ENCODE measurements around the gene IP6K2.
"Not testable (repeated sequence)": the region's sequence is repeated elsewhere in the genome, so short reads cannot be mapped to it uniquely, and the experiment has no call there.

Gene IP6K2

GRCh38 chr3:48725185-48725855, 8.3 kb upstream of the IP6K2 start:
- DNase-seq: not testable (repeated sequence)

DNA sequence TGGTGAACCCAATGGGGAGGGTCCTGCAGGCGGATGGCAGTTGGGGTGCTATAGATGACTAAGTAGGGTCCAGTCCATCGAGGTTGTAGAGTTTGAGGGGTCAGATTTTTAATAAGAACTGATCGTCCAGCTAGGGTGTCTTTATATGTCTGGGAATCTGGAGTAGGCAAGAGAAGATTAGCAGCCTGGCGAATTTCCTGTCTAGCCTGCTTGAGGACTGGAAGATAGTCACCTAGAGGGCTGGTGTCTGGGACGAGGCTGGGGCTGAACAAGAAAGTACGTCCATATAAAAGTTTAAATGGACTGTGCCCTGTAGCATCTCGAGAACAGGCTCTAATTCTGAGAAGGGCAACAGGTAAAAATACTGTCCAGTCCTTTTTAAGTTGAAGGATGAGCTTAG, 6.7 kb upstream of the IP6K2 start:
- DNase-seq: no peak

DNA sequence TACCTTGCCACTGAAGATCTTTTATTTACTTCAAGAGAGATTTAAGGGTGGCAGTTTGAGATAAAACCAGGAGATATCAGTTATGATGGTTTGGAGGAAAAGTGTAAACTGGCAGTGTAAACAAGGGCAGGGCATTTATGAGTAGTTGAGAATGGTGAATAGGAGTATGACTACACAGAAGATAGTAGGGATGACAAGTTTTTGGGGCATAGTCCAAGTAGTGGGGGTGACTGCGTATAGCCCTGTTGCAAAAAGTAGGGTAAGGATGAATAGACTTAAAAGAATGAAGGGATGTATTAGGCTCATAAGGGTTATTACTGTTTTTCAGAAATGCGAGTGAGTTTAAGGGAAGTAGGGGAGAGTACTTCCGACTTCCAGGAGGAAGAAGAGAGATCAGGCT, 6.3 kb upstream of the IP6K2 start:
- not testable (repeated sequence) for DNase-seq

DNA sequence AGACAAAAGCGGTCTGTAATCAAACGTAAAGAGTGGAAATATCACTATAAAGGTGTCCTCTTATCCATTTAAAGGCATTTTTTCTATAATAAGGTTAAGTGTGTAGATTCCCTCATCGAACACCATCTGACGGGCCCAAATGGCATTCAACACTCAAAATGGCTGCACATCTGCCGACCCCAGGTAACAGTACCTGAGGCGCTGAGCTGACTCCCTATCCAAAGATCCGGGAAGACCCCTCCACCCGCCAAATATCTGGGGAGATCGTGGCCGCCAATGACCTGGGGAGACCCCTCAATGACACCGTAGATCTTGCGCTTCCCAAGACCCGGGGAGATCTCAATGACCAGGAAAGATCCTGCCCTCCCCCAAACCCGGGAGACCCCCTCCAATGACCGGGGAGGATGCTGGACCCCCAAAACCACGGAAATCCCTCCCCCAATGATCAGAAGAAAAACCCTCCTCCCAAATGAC, 476 bp downstream of the IP6K2 start:
- DNase-seq: no peak

DNA sequence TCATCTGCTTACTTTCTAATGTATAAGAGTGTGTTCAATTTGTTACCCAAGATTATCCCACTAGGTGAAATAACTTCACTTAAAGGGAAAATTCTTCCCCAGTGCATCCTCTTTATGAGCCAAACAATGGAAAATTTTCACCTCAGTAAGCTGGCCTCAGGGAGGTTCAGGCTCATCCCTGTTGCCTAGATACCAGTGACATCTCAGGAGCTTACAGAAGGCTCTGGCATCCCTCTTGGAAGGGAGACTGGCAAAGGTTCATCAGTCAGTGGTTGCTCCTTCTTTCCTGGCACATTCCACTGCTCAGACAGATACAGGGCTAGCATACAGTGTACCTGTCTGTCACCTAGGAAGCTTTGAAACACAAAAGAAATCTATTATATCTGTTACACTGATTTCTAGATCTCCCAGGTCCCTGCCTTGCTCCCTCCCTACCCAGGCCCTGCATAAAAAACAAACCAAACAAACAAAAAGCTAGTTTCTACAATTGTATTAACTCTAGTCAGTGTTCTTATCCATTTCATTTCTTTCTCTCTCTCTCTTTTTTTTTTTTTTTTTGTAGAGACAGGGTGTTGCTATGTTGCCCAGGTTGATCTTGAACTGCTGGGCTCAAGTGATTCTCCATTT, 1.7 kb downstream of the IP6K2 start:
- DNase-seq: peak; percentile 85

DNA sequence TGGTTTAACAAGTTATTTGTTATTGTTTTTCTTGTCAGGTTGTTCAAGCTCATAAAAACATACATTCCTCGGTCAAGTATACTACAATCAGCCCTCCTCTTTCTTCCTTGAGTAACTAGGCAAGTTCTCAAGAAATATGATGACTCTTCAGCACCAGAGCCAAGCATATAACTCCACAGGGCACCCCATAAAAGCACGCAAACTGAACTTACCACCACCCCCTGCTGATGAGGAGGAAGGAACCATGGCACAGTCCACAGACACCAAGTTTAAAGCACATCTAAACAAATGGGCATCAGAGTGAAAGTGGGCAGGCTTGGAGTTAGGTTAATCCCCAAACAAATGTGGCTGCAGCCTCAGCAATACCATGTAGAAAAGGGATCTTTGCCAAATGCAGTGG, 5.3 kb downstream of the IP6K2 start:
- no peak for DNase-seq

GRCh38 chr3:48709051-48709461, 8.0 kb downstream of the IP6K2 start:
- peak; percentile 19 for DNase-seq

GRCh38 chr3:48708481-48708889, 8.5 kb downstream of the IP6K2 start:
- no peak for DNase-seq

DNA sequence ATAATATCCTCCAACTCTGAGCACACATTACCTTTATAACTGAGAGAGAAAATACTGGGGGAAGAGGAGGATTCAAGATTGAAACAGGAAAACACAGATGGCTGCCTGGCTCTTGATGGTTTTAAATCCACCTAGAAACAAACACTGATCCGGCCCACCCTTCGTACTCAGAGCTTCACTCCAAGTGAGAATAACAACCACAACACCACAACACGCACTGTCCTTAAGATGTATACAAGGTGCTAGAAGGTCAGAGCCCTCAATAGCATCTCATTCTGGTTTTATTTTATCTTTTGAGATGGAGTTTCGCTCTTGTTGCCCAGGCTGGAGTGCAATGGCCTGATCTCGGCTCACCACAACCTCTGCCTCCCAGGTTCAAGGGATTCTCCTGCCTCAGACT, 9.9 kb downstream of the IP6K2 start:
- DNase-seq: no peak

GRCh38 chr3:48702320-48702920, 14.6 kb downstream of the IP6K2 start:
- no peak for DNase-seq

- DNase-seq: no peak
Observed at GRCh38 chr3:48700731-48701405, 16.2 kb downstream of the IP6K2 start.

DNA sequence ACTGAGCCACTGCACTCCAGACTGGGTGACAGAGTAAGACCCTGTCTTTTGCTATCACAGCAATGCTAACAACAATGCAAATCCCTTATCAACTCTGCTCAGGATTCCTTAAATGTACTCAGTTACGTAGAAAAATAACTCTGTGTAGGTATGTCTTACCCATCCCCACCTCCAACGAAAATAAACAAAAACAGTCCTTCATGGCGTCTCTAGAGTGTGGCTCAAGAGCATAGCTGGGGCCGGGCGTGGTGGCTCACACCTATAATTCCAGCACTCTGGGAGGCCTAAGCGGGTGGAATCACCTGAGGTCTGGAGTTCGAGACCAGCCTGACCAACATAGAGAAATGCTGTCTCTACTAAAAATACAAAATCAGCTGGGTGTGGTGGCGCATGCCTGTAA, 18.1 kb downstream of the IP6K2 start:
- no peak for DNase-seq

- no peak for DNase-seq
Observed at GRCh38 chr3:48697952-48698351, 19.1 kb downstream of the IP6K2 start.

DNA sequence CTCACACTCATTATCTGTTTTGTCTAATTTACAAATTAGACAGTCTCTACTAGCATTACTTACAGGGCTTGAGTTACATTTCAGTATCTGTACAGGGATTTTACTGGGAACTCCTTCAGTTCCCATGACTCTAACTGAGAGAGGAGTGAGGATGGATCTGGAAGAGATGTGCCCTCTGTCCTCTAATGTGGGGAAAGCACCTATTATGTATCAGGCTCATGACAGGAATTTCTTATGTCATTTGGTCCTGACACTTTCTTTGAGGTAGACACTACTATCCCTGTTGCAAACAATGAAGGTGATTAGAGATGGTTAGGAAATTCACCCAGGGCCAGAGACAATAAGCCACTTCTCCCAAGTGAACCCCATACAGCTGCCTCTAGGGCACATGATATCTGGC, 20.4 kb downstream of the IP6K2 start:
- DNase-seq: no peak

DNA sequence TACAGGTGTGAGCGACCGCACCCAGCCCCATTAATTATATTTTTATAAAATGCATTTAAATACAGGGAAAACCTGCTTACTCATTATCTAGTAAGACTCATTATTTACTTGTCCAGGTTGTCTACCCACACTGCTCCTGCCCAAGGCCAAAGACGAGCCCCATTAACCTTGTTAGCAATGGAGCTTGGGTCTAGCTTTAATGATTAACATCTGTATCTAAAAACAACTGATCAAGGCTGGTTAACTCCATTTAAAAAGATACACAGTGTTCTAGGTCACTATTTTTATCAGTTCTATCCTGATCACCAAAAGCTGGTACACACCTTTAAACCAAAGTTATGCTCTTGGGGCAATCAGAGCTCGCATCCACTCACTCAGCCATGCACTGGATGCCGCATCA, 20.9 kb downstream of the IP6K2 start:
- DNase-seq: no peak

DNA sequence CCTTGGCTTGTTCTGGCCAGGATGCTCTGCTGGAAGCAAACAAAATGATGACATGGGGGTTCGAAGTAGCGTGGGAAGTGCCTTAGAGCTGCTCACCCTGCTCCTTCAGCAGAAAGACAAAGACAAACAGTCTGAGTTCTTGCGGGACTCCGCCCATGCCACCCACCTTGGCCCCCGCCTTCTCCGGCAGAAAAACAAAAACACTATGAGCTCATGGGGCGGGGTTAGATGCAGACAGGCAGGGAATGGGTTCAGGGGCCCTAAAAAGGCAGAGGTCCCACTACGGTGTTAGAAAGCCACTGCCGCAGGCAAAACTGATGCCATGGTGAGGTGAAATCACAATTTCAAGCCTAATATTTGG, 21.6 kb downstream of the IP6K2 start:
- DNase-seq: peak; percentile 56

DNA sequence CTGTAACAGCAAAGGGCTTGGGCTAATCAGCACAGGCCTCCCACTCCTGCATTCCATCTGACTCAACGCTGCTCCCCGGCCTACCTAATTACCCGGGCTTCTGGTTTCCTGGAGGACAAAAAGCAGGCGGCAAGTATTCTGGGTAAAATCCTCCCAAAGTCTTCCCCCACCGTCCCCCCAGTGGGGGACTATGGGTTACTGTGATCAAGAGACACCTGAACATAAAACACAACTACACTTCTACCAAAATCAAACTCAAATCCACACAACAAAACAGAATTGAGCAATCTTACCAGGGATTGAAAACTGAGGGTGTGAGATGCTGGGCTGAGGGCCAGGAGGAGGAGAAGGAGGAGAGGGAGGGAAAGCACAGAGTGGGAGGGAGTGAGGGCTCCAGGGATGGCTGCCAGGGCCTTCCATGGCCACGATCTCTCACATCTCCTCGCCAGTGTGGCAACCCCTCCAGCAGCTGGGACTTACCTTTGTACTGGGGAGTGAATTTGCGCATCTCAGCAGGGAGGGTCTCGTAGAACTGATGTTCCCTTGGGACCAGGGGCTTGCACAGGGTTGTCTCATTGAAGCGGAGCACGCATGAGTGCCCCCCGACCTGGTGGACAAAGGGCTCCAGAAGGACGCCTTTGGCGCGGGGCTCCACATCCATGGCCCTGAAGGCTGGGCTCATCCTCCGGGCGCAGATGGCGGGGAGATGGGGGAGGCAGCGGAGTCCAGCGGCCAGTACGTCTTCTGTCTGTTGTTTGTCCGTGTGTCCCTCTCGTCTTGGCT, 22.2 kb downstream of the IP6K2 start:
- peak; percentile 87 for DNase-seq

- DNase-seq: no peak
Observed at GRCh38 chr3:48693826-48694225, 23.2 kb downstream of the IP6K2 start.

DNA sequence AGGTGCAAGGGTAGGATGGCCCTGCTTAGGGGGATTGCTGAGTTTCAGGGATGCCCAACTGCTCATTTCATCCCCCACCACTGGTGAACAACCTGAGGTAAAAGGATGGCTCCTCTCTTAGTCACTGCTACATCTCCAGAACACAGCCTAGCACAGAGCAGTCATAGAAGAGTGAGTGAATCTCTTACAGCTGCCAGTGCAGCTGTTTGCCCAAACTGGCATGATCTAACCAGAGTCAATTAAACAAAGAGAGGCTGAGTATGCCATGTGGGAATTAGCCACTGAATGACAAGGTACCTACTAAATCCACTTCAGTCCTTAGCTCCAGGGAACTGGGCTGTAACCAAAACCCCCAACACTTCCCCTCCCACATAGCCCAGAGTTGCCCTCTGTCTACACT, 24.5 kb downstream of the IP6K2 start:
- DNase-seq: no peak

GRCh38 chr3:48690846-48691458, 26.1 kb downstream of the IP6K2 start:
- DNase-seq: no peak

- no peak for DNase-seq
Observed at GRCh38 chr3:48689384-48689783, 27.6 kb downstream of the IP6K2 start.

DNA sequence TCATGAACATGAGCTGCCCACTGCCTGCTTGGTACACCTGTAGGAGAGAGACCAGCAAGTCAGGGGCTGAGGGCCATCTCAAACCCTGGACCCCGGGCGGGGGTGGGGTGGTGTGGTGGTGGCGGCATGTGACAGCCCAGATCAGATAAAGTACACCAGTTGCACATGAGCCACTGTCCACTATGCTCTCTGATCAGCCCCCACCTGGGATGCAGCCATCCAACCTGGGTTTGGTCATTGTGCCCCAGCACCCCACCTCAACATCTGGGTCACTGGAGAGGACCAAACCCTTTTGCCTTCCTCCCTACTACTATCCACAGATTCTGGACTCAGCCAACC, 28.3 kb downstream of the IP6K2 start:
- DNase-seq: no peak

All from NCI-H226 (cell line).